HG02885 (cell line): Measurements from ENCODE around the gene FKBP5.
"Not testable (repeated sequence)": the region's sequence is repeated elsewhere in the genome, so short reads cannot be mapped to it uniquely, and the experiment has no call there.

Experiments used
- ATAC-seq: cut with Tn5 transposase; IDR thresholded peaks from one replicate; pipeline ENCODE4 v1.9.1; 2021; ENCODE audit warnings: mild to moderate bottlenecking; ENCODE audit not compliant: unreplicated experiment, poor library complexity

The FKBP5 gene

GRCh38 chr6:35596448-35597442 lies 92.0 kb downstream of the FKBP5 start:
- ATAC-seq = no peak

DNA sequence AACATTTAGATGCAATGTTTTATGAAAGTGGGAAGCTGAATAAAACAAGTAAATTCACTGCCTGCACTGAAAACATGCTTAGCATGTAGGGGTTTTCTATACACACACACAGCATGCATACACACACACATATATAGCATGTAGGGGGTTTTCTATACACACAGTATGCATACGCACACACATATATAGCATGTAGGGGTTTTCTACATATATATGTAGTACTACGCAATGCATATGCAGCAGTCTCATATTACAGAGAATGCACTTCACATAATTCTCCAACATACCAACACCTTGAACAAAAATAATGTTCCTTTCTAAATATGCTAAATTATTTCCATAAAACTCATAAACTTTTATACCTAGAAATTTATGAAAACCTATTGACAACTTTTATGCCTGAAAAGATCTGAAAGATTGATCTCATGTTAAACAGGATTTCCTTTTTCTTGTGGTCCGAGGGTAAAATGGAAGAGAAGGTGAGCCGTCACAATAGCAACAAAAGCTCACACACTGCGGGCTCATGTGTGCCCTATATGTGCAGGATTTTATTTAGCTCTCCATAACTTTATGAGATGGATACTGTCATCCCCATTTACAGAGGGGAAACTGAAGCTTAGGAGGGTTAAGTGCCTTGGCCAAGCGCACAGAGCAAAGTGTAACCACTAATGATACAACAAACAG lies 94.1 kb downstream of the FKBP5 start:
- ATAC-seq = no peak

DNA sequence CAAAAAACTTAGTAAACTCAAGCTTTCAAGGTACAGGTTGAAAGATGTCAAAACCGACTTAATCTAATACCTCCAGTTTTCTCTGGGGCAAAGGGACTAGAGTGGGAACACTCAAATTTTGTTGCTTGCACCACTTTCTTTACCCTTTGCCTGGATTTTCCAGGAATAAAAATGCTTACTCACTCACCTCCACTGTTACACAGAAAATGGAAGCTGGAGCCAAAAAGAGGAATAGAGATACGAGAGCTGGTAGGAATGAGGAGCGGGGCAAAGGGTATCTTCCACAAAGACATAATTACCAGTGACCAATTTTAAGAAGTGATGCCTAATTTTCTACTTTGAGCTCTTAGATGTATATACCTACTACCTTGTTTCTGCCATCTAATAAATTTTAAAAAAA lies 96.5 kb downstream of the FKBP5 start:
- no peak for ATAC-seq

DNA sequence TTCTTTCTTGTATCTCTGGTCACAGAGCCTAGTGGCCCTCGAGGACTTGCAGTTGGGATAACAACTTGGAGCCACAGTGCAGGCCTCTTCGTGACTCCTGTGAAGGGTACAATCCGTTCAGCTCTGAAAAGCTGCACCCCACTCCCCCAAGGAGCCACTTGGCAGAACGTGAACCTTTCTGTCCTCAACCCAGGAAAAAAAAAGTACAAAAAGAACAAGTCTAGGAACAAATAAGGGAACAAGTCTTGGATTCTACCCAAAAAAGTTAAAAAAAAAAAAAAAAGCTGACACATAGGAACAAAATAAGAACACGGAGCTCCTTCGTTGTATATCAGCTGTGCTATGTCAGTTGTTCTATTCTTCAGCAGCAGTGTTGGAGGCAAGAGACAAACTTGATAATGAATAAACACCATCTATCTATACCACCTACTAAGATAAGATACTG lies 98.1 kb downstream of the FKBP5 start:
- ATAC-seq = no peak

GRCh38 chr6:35589904-35590303 lies 98.8 kb downstream of the FKBP5 start:
- ATAC-seq = no peak

- ATAC-seq = no peak
These were observed 99.4 kb downstream of the FKBP5 start for GRCh38 chr6:35589201-35589739.

DNA sequence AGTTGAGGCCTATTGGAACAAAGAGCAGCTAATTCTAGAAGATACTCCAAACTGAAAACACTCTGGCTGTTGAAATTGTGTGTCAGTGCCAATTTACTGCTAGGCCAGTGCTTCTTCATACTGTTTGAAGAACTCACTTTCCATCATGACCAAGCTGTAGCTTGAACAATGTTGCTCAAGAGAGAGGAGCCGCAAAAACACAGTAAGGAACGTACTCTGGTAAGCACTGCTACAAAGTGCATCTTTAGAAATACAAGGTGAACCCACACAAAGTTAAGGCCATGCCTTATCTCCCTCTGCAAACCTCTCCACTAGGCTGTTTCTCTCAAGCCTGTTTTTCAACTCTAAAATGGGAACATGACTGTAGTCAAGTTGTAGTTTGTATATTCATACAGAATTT lies 101.5 kb downstream of the FKBP5 start:
- ATAC-seq = no peak

DNA sequence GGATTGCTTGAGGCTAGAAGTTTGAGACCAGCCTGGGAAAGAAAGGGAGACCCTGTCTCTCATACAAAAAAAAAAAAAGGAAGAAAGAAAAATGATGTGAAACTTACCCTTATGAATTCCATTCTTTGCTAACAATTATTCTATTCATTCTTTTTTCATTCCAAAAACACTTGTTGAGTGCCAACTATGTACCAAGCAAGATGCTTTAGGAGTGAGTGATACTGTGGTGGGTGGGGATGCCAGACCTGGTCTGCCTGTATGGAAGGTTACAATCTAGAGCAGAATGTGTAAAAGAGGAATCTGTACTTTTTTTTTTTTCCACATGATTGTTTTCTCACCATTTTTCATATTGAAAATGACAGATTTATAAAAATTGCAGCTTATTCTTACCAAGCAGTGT lies 102.2 kb downstream of the FKBP5 start:
- no peak for ATAC-seq

DNA sequence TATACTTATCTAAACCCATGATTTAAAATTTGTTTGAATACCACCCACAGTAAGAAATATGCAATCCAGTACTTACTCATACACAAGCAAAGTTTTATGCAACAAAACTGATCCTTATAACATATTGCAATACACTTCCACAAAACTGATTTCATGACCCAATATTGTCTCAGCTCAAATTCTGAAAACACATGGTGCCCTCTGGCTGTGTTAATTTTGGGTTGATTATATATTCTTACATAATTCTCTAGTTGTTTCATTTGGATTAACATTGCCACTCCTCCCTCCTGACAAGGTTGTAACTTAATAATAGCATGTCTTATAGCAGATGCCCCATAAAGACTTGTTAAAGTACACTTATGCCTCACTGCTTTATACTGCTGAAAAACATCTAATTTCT lies 103.1 kb downstream of the FKBP5 start:
- no peak for ATAC-seq

GRCh38 chr6:35583893-35584688 lies 104.6 kb downstream of the FKBP5 start:
- ATAC-seq = no peak

DNA sequence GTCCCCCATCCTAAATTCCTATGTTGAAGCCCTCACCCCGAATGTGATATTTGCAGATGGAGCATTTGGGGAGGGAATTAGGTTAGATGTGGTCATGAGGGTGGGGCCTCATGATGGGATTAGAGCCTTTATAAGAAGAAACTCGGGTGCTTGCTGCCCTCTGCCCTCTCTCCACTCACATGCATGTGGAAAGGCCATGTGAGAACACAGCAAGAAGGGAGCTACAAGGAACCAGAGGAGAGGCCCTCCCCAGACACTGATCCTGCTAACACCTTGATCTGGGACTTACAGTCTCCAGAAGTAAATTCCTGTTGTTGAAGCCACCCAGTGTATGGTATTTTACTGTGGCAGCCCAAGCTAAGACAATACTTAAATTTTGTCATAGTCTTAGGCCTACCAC lies 106.4 kb downstream of the FKBP5 start:
- no peak for ATAC-seq

- ATAC-seq = no peak
These were observed 107.1 kb downstream of the FKBP5 start for GRCh38 chr6:35581633-35582032.

GRCh38 chr6:35580836-35581235 lies 107.9 kb downstream of the FKBP5 start:
- no peak for ATAC-seq

- ATAC-seq = no peak
These were observed 112.0 kb downstream of the FKBP5 start for GRCh38 chr6:35576682-35577081.

- ATAC-seq = no peak
These were observed 115.1 kb downstream of the FKBP5 start for GRCh38 chr6:35573495-35574110.

DNA sequence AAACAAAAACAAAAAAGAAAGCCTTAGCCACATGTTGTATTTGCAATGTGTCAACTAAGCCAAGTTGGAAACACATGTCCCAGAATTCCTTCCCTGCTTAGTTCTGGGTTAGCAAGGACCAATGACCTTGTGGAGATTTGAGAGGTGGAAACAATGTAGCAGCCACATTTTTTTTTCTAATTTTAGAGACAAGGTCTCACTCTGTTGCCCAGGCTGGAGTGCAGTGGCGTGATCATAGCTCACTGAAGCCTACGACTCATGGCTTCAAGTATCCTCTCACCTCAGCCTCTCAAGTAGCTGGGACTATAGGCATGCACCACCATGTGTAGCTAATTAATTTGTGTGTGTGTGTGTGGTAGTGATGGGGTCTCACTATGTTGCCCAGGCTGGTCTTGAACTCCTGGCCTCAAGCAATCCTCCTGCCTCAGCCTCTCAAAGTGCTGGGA lies 117.8 kb downstream of the FKBP5 start:
- not testable (repeated sequence) for ATAC-seq

GRCh38 chr6:35569011-35569461 lies 119.7 kb downstream of the FKBP5 start:
- no peak for ATAC-seq

GRCh38 chr6:35566794-35567193 lies 121.9 kb downstream of the FKBP5 start:
- no peak for ATAC-seq

GRCh38 chr6:35564733-35565132 lies 124.0 kb downstream of the FKBP5 start:
- no peak for ATAC-seq

- ATAC-seq = no peak
These were observed 126.7 kb downstream of the FKBP5 start for GRCh38 chr6:35562060-35562459.
